ENCODE results near the gene LIMS2.
A peak's percentile ranks its signal among the peaks of the same experiment; 100 is the strongest.

Gene LIMS2

DNA sequence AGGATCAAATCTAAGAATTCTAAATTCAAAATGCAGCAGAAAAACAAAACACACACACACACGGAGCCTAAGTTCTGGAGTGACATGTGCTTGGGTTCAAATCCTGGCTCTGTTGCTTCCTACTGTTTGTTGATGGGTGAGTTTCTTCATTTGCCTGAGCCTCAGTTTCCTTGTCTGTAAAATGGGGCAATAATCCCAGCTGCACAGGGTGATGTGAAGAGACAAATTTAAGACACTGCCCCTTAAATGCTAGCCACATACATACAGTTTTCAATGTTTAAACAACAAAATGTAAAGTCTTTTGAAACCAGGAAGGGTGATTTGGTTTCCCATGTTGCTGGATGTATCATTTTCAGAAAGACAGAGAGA lies 30.3 kb downstream of the LIMS2 start:
- DNase-seq = no peak

DNA sequence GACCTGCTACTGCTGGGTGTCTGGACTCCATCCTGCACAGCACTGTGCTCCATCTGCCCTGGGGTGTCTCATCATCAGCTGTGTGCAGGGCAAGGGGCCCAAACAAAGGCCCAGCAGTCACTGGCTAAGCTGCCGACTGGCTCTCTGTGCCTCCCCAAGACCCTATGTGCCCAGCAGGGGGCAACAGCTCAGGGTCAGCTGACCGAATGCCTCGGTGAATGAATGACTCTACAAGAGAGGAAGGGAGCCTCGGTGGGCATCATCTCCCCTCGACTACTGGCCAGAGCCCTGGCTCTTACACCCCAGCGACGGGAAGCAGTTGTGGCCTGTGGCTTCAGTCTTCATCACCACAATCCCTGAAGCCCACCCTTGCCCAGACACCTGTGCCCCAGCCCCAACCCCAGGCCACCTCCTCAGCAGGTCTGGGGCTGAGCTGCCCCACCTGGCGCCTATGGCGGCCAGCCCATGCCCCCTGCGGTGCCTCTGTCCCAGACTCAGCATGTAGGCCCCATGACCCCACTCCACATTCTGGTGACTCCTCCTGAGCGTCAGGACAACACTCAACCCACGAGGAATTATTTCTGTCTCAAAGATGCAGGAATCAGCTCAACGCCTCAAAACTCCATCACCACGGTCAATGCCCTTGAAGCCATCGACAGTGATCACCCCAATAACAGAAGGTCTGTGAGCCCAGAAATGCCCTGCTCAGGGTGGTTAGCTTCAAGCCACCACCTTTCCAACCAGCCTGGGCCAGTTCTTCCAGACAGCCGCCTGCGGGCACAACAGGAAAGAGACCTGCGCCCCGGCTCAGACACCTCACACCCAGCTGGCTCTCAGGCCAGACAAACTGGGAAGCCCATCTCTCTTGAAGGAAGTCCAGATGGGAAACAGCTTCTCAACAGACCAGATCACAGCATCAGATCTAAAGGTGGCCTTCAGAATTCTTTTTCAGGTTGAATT lies 31.0 kb downstream of the LIMS2 start:
- DNase-seq = no peak

DNA sequence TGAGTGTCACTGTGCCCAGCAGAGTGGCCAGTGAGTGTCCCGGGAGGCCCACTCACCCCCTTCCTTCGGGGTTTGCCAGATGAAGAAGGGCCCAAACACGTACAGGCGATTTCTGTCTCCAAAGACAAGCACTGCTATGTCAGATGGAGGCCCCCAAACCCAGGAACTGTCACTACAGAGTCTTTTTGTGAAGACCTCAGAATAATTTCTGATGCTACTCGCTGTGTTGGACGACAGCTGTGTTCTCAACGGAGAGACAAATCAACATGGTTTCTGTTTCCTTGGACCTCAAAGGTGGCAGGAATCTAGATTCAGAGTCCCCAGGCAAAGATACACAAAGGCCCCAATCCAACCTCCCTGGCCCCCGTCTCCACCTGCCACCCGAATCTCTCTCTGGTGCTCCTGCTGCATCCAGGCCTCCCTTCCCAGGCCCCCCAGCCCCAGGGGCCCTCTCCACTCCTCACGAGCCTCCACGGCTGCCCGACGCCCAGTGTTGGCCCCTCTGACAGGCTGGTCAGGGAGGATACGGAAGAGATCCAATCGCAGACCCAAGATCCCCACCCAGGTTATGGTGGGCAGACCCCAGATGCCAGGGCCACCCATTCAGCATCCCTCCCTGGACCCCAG lies 31.8 kb downstream of the LIMS2 start:
- DNase-seq = no peak

DNA sequence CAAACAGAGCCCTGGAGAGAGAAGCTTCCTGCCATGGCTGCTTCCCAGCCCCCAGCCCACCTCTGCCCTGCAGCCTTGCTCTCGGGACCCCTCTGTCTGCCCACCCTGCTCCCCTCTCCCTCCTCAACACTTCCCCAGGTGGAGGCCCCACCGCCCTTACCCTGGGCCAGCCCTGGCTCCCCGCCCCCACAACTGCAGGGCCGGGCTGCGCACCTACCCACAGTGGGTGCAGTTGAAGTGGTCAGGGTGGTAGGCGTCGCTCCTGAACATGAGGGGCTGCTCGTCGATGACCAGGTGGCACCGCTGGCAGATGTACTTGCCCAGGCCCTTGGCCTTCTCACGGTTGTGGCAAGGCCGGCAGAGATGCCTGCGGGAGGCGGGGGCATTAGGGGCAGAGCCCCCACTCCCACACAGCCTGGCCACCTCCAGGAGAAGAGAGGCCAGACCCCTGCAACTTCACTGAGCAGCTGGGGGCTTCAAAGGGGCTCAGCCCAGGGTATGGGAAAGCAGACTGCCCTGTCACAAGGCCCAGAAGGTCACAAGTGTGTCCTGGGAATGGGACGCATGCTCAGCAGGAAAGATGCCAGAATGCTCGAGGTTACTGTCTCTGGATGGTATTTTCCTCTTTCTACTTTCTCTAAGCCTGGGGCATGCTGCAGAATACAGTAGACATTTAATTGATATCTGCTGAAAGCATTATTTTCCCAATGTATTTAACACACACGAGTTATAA lies 32.5 kb downstream of the LIMS2 start:
- DNase-seq = no peak

DNA sequence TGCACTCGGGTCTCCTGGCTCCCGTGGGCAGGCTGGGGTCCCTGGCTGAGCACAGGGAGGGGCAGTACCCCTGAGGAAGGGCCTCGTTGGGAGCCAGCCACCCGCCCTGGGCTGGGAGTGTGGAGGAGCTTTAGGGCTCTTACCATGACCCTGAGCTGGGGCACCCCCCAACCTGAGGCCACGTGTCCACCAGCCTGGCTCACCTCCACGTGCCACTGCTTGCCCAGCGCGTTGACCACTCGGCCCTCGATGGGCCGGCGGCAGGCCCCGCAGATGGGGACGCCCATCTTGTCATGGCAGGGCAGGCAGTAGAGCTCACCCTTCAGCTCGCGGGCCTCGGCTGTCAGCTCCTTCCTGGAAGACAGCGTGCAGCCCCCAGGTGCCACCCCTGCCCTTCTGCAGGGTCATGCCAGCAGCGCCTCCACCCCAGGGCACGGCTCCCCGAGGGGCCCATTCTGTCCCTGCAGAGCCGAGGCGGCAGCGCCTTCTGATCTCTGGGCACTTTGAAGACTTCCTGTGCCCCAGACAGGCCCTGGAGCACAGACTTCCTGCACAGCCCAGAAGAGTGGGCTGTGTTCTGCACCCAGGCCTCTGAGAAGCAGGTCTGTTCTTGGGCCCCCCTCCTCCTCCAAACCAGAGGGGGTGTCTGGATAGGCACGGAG lies 33.4 kb downstream of the LIMS2 start:
- DNase-seq = peak; percentile 84

DNA sequence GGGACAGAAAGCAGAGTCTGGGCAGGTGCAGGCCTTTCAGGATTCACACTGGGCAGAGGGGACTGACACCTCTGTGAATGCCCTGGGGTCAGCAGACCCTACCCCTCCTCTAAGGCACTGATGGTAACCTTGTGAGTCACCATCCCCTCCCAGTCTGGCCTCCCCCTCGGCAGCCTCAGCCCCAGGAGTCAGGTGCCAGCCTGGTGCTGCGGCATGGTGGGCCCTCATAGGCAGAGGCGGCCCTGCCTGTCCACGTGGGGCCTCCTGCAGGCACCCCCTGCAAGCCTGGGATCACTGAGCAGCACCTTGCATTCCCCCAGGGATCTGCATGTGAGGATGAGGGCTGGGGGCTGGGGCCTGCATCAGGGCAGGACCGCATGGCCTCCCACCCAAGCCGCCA lies 34.2 kb downstream of the LIMS2 start:
- peak; percentile 46 for DNase-seq

DNA sequence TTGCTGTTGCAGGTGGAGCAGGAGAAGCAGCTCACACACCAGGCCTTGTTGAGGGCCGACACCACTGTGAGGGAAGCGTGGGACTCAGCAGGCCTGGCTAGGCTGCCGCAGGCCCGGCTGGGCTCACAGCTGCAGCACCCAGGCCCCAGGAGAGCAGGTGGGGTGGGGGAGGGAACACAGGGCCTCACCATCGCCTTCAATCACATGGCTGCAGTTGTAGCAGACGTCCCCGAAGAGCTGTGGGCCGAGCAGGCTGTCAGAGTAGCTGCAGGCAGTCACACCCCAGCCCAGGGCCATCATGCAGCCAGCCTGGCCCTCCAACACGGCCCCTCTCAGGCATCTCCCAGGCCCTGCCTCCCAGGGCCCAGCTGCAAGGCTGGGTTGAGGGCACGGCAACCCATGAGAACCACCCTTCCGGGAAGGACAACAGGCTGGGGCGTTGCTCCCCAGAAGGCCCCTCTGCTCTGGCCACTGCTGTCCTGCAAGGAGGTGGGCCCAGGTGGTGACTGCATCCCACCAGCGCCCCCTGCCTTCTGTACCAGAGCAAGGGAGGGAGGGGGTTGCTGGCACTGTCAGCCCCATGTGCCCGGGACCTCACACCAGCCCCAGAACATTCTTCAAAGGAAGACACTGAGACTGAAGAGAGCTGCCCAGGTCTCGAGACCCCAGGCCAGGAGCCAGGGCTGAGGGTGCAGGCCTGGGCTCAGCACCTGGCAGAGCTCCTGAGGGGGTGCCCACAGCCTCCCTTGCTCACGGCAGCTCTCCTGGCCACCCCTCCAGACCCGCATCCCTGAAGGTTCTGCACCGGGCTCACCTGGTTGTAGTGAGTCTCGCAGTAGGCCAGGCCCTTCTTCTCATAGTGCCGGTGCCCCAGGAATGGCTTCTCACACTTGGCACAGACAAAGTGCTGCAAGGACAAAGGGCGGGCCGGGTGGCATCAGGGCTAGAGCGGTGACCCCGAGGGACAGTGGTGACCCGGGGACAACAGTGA lies 35.0 kb downstream of the LIMS2 start:
- peak; percentile 62 for DNase-seq

DNA sequence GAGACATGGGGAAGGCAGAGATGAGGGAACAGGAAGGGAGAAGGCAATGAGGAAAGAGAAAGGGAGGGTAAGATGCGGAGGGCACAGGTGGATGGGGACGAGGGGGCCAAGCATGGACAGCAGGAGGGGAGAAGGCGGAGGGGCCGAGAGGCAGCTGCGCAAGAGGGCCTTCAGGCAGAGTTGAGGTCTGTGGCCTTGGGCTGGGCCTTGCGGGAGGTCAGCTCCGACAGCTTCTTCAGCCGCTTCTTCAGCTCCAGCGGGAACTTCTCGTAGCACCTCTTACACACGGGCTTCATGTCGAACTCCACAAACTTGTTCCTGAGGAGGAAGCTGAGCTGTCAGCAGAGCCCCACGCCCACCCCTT lies 36.2 kb downstream of the LIMS2 start:
- DNase-seq = no peak

DNA sequence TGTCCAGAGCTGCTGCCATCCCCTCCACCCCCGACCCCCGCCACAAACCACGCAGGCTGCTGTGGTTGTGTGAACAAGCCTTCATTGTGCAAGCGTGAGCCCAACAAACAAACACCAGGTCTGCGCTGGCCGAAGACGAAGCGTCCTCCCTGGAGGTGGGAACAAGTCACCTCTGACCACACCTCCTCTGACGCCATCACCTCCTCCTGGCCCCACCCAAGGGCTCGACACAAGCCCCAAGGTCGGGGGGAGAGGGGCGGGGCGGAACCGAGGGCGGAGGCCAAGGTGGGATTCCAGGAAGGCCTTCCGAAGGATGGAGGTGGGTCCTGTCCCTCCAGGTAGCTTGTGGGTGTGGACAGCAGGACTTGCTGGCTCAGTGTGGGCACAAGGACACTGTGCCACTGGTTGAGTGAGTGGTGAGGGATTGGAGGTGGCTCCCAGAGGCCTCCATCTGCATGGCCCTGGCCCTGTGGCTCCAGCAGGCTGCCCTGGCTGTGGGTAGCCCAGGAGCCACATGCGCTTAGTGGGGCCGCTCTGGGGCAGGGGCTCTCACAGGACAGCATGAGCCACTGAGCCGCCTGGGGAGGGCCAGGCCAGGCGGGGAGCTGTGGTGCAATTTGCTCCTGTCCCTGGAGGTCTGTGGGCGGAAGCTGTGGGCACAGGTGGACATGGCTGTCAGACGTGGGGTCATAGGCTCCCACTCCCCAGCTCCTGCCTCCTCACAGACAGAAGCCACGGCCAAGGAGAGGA lies 36.8 kb downstream of the LIMS2 start:
- DNase-seq = no peak

DNA sequence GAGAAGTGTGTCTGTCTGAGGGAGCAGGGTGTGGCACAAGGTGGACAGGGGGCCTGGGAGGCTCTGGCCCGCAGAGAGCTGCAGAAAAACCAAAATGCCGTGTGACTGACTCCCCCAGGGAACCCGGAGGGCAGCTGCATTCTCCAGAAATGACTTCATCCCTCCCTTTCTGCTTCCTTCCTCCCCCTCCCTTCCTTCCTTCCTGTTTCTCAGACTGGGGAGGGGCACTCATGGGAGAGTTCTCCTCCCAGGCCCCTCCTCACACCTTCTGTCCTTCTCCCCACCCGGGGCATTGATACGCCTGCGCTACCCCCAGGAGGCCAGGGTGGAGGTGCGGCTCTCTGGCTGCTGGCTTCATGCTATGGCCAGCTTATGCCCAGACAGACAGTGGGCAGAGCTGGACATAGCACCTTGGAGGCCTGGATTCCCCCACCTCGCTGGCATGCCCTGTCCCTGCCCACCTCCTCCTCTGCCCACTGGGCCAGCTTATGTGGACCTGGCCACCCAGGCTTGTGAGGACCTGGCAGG lies 37.5 kb downstream of the LIMS2 start:
- DNase-seq = peak; percentile 58

DNA sequence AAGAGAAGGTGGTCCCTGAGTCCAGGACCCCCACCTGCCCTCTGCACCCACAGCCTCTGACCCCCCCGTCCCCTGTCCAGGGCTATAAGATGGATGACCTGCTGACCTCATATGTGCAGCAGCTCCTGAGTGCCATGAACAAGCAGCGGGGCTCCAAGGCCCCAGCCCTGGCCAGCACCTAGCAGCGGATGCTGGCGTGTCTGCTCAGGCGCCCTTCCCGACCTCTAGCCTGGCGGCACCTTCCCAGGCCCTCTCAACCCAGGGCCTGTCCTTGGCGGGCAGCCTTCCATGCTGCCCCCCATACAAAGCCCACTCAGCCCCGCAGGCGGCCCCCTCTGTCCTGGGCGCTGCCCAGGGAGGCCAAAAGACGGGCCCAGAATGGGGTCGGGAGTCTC lies 38.1 kb downstream of the LIMS2 start:
- DNase-seq = no peak

DNA sequence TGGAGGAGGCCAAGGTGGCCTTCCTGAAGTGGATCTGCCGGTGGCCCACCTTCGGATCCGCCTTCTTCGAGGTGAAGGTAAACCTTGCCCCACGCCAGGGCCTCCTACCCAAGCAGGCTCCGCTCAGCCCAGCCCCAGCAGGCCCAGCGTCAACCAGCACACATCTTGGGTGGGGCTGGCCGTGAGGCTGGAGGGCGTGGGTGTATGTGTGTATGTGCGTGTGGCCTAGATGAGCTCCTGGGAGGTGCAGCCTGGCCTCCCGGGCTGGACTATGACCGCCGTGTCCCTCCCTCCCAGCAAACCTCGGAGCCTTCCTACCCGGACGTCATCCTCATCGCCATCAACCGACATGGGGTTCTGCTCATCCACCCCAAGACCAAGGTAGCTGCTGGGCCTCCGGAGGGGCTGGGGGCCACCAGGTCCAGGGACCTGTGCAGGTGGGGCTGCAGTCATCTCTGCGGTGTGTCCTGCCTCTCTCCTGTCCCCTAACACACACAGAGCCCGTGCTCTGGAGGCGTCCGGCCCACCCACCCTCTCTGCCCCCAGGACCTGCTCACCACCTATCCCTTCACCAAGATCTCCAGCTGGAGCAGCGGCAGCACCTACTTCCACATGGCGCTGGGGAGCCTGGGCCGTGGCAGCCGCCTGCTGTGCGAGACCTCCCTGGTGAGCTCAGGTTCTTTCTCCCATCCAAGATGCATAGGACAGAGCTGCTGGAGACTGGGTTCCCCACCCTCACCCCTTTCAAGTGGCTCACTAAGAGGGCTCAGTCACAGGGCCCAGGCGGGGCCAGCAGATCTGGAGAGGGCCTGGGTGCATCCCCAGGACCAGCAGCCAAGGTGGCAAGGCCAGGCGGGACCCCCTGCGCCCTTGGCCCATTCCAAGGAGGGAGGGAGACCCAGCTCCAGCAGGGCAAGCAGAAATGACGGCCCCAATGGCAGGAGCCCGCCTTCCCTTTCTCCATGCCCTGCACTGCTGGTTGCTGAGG lies 38.8 kb downstream of the LIMS2 start:
- DNase-seq = no peak

DNA sequence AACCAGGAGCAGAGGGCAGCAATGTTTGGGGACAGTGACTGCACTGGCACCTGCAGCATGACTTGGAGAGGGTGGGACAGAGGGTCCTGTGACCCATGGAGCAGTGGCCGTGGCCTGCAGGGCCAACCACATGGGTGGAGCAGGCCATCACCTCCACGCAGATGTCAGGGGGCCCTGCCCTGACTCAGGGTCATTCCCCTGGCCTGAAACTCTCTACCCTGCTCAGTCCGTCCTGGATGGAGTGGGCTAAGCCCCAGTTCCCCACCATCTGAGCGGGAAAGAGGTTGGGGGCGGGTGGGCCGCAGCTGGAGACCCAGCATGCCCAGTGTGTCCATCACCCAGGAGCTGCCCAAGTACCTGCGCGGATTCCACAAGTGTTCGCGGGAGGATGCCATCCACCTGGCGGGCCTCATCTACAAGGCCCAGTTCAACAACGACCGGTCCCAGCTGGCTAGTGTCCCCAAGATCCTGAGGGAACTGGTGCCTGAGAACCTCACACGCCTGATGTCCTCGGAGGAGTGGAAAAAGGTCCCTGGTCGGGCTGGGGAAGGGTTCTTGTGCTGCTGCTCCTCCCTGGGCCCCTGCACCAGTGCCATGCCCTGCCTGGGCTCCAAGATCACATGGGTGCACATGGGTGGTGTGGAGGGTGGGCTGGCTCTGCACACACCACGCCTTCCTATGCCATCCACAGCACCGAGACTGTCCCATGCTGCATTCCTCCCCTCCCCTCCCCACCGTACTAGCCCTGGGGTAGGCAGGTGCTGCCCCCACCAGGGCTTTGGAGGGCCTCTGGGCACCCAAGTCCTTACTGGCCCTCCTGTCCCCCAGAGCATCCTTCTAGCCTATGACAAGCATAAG lies 39.7 kb downstream of the LIMS2 start:
- DNase-seq = no peak

DNA sequence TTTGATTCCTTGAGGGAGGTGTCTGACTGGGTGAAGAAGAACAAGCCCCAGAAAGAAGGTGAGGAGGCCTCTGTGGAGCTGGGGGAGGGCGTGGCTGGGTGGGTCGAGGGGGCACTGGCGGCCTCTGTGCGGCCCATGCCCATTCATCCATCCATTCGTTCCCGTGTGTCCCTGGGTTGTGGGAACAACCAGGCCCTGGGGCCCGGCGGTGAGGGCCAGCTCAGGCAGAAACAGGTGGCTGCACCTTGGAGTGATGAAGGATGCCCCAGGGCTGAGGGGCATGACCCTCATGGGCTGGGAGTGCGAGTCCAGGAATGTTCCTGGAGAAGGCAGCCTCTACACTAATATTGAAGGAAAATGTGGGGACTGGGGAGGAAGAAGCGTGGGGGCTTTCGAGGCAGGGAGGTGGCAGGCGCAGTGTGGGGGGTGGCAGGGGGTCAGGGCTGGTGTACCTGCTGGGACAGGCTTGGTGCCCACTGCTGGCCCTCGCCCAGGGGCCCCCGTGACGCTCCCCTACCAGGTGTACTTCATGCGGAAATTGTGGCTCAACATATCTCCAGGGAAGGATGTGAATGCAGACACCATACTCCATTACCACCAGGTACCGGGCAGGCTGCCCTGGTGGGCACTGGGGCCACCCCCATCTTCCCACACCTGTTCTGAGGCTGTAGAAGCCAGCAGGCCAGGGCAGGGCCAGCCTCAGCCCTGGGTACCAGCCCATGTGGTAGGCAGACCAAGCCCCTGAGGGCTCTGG lies 40.5 kb downstream of the LIMS2 start:
- no peak for DNase-seq

DNA sequence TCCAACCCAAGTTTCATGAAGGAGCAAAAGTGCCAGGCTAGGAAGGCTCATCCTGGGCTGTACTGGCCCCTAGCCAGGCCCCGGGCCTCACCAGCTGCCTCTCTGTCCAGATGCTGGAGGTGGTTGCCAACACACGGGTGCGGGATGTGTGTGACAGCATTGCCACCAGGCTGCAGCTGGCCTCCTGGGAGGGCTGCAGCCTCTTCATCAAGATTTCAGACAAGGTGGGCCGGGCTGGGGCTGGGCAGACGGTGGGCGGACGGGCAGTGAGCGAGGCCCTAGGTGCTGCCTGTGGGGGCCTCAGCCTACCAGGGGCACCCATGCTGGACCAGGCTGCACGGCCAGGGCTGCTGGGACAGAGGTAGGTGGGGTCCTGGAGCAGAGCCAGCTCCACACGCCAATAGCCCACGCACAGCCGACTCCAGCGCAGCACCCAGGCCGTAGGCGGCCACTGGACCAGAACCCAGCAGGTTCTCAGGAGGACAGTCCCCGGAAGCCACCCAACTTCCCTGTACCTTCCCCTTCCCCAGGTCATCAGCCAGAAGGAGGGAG lies 41.2 kb downstream of the LIMS2 start:
- DNase-seq = no peak

DNA sequence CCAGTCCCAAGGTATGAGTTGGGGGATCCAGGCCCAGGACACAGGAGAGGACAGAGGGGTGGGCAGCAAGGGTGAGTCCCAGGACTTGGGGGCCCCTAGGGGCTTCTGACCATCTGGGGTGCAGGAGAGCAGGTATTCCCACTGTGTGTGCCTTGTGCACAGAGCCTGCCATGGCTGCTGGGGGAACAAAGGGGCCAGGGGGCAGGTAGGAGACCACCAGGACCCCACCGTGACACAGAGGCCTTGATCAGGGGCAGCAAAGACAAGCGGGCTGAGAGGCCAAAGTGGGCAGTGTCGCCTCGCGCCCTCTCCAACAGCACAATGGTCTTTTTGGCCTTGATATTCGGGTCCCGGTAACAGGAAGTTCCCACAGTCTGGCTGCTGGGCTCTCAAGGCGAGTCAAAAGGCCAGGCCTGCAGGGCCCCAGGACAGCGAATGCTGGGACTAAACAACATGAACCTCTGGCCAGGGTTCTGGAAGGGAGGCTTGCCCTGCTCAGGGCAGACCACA lies 41.7 kb downstream of the LIMS2 start:
- DNase-seq = no peak
